Activated naive CD8-positive, alpha-beta T cell treated with anti-CD3 and anti-CD28 coated beads for 36 hours (primary cell): Measurements from ENCODE around the gene SNIP1. TPM values are rescaled to one million over a fixed set of nuclear protein-coding genes. Genes with fewer than 3 reads are reported as not detected.
A peak's percentile ranks its signal among the peaks of the same experiment; 100 is the strongest.

Source experiments
- DNase-seq: peaks from one replicate; pipeline ENCODE4 v3.0.0; 2021
- H3K27ac Mint-ChIP-seq: one replicate; pipeline ENCODE4 v1.8.0; 2022; ENCODE audit warnings: mild to moderate bottlenecking, moderate library complexity, mixed read lengths
- H3K27me3 Mint-ChIP-seq: one replicate; pipeline ENCODE4 v1.8.0; 2022; ENCODE audit warnings: mild to moderate bottlenecking, mixed read lengths
- H3K36me3 Mint-ChIP-seq: one replicate; pipeline ENCODE4 v1.8.0; 2021; ENCODE audit warnings: mild to moderate bottlenecking, mixed read lengths
- H3K4me1 Mint-ChIP-seq: one replicate; pipeline ENCODE4 v1.8.0; 2021; ENCODE audit warnings: mixed read lengths
- H3K4me3 Mint-ChIP-seq: one replicate; pipeline ENCODE4 v1.8.0; 2022; ENCODE audit warnings: mild to moderate bottlenecking, moderate library complexity, mixed read lengths
- H3K9me3 Mint-ChIP-seq: one replicate; pipeline ENCODE4 v1.8.0; 2022; ENCODE audit warnings: mixed read lengths
- total RNA-seq, 2 experiments: library from RNA; stranded (reverse); gene quantifications; one replicate each; pipeline ENCODE4 v1.2.3, GENCODE V29; 2021

Gene SNIP1
- total RNA-seq, 2 experiments from 2014 or later: 25.2 to 27.6 TPM

DNA sequence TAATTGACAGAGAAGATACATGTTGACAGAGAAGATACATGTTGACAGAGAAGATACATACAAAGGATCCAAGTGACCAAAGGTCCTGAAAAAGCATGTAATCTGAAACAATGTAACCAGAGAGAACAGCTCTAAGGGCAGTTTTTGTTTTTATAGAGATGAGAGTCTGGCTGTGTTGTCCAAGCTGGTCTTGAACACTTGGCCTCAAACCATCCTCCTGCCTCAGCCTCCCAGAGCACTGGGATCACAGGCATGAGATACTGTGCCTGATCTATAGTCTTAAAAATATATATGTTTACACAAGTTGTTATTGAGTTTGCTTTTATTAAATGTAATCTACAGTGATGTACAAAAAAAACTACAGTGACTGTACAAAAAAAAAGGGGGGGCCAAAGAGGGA is 52.0 kb downstream of the SNIP1 start:
- Mint-ChIP-seq H3K4me1 (peaks cover 15% of the 10 kb centered on the region), H3K27ac (no peak overlapping the region), H3K27me3 (no peaks in the 10 kb centered on the region), H3K36me3 (peaks cover 19% of the 10 kb centered on the region), H3K4me3 (no peak overlapping the region), H3K9me3 (no peaks in the 10 kb centered on the region)
- DNase-seq: no peak

DNA sequence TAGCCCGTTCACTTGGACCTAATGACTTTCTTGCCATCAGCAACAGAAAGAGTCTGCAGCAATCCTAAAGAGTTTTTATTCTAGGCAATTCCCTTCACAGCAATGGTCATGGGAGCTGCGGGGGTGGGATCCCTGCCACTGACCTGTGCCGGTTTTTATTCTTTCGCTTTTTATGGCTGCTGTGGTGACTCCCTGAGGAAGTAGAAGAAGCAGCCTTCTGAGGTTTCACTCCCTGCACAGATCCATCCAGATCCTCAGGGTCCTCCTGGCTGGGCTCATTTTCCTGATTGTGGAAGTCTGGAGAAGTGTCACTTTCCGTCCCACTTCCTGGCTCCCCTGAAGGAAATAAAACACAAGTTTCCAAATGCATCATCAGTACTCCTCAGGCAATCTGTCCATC is 52.4 kb downstream of the SNIP1 start:
- no peak overlapping the region for H3K4me3 Mint-ChIP-seq
- peaks cover 17% of the 10 kb centered on the region for H3K36me3 Mint-ChIP-seq
- no peaks in the 10 kb centered on the region for H3K9me3 Mint-ChIP-seq
- no peak overlapping the region for H3K27ac Mint-ChIP-seq
- peaks cover 16% of the 10 kb centered on the region for H3K4me1 Mint-ChIP-seq
- no peaks in the 10 kb centered on the region for H3K27me3 Mint-ChIP-seq
- no peak for DNase-seq

DNA sequence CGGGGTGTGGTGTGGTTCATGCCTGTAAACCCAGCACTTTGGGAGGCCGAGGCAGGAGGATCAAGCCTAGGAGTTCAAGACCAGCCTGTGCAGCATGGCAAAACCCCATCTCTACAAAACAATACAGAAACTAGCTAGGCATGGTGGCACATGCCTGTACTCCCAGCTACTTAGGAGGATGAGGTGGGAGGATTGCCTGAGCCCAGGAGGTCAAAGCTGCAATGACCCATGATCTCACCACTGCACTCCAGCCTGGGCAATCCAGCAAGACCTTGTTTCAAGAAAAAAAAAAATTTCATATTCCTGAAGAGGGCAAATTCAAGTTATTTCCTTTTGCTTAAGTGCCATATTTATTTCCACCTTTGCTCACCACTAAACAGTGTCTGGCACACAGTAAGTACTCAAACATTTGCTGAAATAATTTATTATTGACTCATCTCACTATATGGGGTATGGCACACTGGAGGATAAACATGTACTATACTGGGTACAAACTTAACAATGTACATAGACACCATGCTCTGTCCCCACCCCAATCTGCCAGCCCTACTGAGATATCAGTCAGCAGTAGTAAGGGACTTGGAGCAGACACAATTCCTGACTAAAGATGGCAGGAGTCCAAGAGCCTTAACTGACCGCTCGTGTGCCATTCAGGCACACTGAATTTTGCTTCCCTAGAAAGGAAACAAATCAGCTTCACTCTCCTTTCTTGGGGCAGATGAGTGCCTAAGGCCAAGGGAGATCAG is 55.0 kb downstream of the SNIP1 start:
- Mint-ChIP-seq H3K27me3 (no peaks in the 10 kb centered on the region), H3K36me3 (peaks cover 2% of the 10 kb centered on the region), H3K27ac (no peak overlapping the region), H3K4me1 (peaks cover 17% of the 10 kb centered on the region), H3K4me3 (no peak overlapping the region), H3K9me3 (no peaks in the 10 kb centered on the region)
- no peak for DNase-seq

DNA sequence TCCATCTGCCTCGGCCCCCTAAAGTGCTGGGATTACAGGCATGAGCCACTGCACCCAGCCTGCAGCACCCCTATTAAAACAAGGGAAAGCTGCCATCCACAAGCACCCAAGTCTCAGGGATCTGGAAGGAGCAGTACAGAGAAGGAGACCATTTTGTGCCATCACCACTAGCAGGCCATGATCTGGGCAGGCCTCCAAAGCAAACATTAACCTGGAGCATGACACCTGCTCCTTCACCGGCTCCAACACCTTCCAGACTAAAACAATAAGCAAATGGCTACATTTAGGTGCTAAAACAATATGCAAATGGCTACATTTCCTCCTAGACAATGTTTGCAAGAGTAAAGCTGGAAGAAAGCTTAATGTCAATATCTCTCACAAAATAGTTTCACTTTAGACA is 56.3 kb downstream of the SNIP1 start:
- Mint-ChIP-seq H3K36me3 (peaks cover 4% of the 10 kb centered on the region), H3K4me1 (peaks cover 17% of the 10 kb centered on the region), H3K27me3 (no peaks in the 10 kb centered on the region), H3K27ac (no peak overlapping the region), H3K9me3 (no peaks in the 10 kb centered on the region), H3K4me3 (no peak overlapping the region)
- DNase-seq: no peak

DNA sequence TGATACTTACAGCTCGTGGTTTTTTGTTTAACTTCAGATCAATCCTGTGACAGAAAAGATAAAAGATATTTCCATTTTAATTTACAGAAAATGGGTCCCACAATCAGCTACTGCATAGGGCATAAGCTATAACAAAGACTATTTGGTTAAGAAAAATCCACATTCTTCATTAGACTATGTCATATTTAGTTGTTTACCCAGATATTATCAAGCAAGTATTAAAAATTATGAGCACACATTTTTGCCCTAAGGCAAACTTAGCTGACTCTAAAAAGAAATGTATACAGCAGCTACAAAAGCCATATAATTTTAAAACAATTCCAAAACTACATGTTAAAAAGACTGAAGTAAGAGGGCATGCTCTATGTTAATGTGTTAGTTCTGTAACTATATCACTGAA is 58.2 kb downstream of the SNIP1 start:
- Mint-ChIP-seq H3K27ac (no peak overlapping the region), H3K4me3 (no peak overlapping the region), H3K9me3 (no peaks in the 10 kb centered on the region), H3K4me1 (peaks cover 15% of the 10 kb centered on the region), H3K36me3 (peaks cover 6% of the 10 kb centered on the region), H3K27me3 (no peaks in the 10 kb centered on the region)
- no peak for DNase-seq

DNA sequence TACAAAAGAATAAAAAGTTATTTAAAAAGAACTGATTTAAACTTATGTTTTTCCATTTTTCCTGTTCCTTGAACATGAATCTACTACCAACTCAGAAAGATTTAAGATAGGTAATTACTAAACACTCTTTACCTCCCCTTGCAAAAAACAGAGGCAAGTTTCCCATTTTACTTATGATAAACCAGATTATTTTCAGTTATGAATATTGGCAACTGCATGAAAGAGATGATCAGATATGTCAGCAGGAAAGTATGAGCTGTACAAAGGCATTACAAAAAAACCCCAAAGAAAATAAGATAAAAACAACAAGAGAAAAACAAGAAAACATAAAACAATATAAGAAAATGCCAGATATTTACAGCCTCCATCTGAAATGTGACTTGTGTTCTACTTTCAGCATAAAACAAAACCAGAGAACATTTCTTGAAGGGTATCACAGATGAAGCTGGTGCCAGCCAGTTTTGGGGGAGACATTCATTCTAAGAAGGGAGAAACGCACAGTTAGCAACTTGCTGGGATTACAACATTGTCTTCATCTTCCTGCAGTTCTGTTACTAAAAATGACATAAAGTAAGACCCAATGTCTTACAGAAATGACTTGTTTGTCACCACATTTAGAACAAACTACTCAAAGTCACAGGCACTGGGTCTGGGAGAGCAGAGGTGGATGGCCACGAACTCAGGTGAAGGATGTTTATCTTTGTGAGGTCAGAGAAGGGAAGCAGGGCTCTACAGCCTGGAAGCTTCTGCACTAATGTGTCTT is 60.6 kb downstream of the SNIP1 start:
- no peaks in the 10 kb centered on the region for H3K9me3 Mint-ChIP-seq
- H3K27me3 Mint-ChIP-seq: no peaks in the 10 kb centered on the region
- DNase-seq: no peak
- H3K4me1 Mint-ChIP-seq: peaks cover 7% of the 10 kb centered on the region
- no peak overlapping the region for H3K27ac Mint-ChIP-seq
- H3K4me3 Mint-ChIP-seq: no peak overlapping the region
- H3K36me3 Mint-ChIP-seq: peaks cover 3% of the 10 kb centered on the region

DNA sequence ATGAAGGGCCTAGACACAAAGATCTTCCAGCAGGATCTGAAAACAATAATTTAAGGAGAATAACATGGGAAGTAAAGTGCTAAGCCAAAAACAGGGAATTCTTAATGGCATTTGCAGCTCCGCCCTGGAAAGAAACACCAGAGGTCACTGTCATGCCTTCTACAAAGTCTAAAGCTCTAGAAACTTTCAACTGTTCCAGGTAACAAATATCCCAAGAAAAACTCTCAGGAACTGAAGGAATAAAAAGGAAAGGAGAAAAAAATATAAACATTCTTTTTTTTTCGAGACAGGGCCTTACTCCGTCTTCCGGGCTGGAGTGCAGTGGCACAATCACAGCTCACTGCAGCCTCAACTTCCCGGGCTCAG is 66.5 kb downstream of the SNIP1 start:
- H3K27ac Mint-ChIP-seq: no peak overlapping the region
- no peak overlapping the region for H3K4me3 Mint-ChIP-seq
- H3K9me3 Mint-ChIP-seq: no peaks in the 10 kb centered on the region
- no peaks in the 10 kb centered on the region for H3K27me3 Mint-ChIP-seq
- H3K36me3 Mint-ChIP-seq: peaks cover 6% of the 10 kb centered on the region
- no peak for DNase-seq
- peaks cover 14% of the 10 kb centered on the region for H3K4me1 Mint-ChIP-seq

DNA sequence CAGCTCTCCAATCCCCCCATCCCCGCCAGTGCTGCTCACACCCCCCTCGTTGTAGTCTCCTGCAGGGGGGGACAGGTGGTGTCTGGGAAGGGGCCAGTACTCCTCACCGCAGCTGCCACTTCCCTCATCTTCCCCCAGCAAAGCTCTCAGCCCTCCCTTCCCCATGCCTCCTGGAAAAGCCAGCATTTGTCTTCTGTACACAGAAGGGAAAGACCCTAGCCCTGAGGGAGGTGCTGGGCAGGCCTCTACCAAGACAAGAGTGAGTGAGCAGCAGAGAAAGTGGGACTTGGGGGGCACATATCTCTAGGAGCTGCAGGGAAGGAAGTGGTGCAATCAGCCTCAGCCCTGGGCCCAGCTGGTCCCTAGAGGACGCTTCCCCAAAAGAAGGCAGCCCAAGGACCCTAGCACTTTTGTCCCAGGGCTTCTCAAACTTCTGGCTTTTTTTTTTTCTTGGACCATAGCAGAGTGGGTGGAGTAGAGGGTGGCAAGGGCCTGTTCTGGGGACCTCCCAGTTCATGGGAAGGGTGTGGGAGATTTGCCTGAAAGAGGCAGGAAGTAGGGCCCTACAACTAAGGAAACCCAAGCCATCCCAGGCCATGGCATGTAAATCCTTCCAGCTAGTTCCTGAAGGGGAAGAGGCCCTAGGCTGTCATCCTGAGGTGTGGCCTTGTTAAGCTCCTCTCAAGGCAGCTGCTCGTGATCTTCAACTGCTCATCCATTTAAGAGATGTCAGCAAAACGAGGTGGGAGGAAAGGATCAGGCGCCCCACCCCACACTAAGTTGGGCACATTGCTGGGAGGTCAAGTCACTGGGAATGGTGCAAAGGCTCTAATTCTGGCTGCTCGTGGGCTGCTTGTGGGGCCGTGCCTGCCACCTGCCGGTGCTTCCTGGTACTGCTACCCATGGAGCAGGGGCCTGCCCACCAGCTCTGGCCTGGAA is 67.1 kb downstream of the SNIP1 start:
- Mint-ChIP-seq H3K4me1 (peaks cover 20% of the 10 kb centered on the region), H3K4me3 (no peak overlapping the region), H3K36me3 (peaks cover 11% of the 10 kb centered on the region), H3K27me3 (no peaks in the 10 kb centered on the region), H3K9me3 (no peaks in the 10 kb centered on the region), H3K27ac (peak overlapping the region; percentile 64)
- DNase-seq: peak; percentile 72

DNA sequence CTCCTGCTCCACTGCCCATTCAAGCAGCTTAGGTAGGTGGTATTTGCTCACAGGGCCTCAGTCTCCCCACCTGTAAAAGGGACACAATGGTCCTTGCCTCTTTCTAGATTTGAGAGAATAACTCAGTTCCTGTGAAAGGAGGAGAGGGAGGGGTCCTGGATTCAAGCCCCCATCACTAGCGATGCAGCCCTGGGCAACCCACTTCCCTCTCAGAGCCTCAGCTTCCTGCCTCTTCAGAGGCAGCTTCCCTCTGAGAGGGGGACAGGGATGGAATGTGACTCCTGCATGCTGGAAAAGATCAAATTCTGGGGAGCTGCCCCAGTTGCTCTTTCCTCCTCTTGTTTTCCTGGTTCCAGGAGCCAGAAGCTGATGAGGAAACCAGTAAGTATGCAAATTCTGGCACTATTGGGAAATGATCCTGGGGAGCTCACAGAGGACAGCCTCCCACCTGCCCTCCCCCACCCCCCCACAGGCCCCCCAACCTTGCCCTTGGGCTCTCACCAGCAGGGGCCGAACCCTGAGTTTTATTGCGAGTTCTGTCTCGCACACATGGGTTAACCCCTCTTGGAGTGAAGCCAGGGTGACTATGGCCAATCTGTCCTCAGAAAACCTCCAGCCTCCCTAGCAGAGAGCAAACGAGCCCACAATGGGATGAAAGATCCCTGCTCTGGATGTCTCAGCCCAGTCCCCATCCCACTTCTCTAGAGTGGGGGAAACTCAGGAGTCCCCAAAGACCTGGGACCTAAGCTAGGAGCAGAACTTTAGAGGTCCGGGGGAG is 68.0 kb downstream of the SNIP1 start:
- Mint-ChIP-seq H3K4me1 (peaks cover 29% of the 10 kb centered on the region), H3K27ac (peak overlapping the region; percentile 38), H3K27me3 (no peaks in the 10 kb centered on the region), H3K9me3 (no peaks in the 10 kb centered on the region), H3K4me3 (no peak overlapping the region), H3K36me3 (peaks cover 20% of the 10 kb centered on the region)
- DNase-seq: no peak

Other genes with a start within 250 kb of the SNIP1 start
- 10 to 100 TPM; 29.2 to 29.4 TPM for gene ZC3H12A, start 79.7 kb downstream of the SNIP1 start, total RNA-seq
- gene MEAF6, start 39.5 kb downstream of the SNIP1 start, total RNA-seq: 10 to 100 TPM; 78.3 to 83.3 TPM
- not detected for gene DNALI1, start 2.6 kb upstream of the SNIP1 start, total RNA-seq
- gene GNL2, start 41.6 kb upstream of the SNIP1 start, total RNA-seq: 100 to 1,000 TPM in 1 of 2 experiments, 10 to 100 TPM in 1; 95.8 to 101 TPM
- gene RSPO1, start 80.6 kb upstream of the SNIP1 start, total RNA-seq: not detected
- 10 to 100 TPM; 60.7 to 61.9 TPM for gene CDCA8, start 138.2 kb upstream of the SNIP1 start, total RNA-seq
- not detected for gene EPHA10, start 210.8 kb upstream of the SNIP1 start, total RNA-seq
- 1 to 10 TPM; 1.5 TPM for gene MANEAL, start 239.6 kb upstream of the SNIP1 start, total RNA-seq